ENCODE results near the gene LILRA5. TPM values are rescaled to one million over a fixed set of nuclear protein-coding genes. Genes with fewer than 3 reads are reported as not detected.
"Not testable (repeated sequence)": the region's sequence is repeated elsewhere in the genome, so short reads cannot be mapped to it uniquely, and the experiment has no call there.

Gene LILRA5
- polyA plus RNA-seq, 1 of the 3 experiments (the other 2 are of a cell fraction), result not detected

GRCh38 chr19:54273821-54274220 is 39.1 kb downstream of the LILRA5 start:
- WGBS (ENCODE audit: low lambda C conversion rate), result 20% methylated on average over 3 of the region's 3 CpGs
- peaks cover 57% of the 10 kb centered on the region for H3K27me3 ChIP-seq (ENCODE audit: insufficient read depth)
- no peaks in the 10 kb centered on the region for H3K9me2 ChIP-seq
- ChIA-PET CTCF (no interaction called here), POLR2A (no interaction called here)
- no peak overlapping the region for H3K27ac ChIP-seq (ENCODE audit: low read depth in 2 of 2, low read length in 1 of 2)
- no peak for DNase-seq
- H2AFZ ChIP-seq (ENCODE audit: low read depth), result no peak overlapping the region
- H3K9me3 ChIP-seq, result no peaks in the 10 kb centered on the region
- no peaks in the 10 kb centered on the region for H3K4me1 ChIP-seq (ENCODE audit: control insufficient read depth in 1 of 2, insufficient read depth in 2 of 2, low read depth in 1 of 2, low read length in 1 of 2)
- H3K36me3 ChIP-seq (replicated peaks in 1 of 2; ENCODE audit: control insufficient read depth in 1 of 2, insufficient read depth in 2 of 2, low read length in 1 of 2), result no peaks in the 10 kb centered on the region
- H3K4me3 ChIP-seq (ENCODE audit: low read depth in 2 of 2, low read length in 1 of 2), result no peak overlapping the region
- no peak for TF ChIP-seq IRF3 (IDR thresholded peaks at IDR 0.05; ENCODE audit: low read depth, low read length)
- no peak for TF ChIP-seq MAX (IDR thresholded peaks at IDR 0.05; ENCODE audit: low read depth)
- no peak for TF ChIP-seq JUND (IDR thresholded peaks at IDR 0.05)
- TF ChIP-seq MEF2A (IDR thresholded peaks at IDR 0.05; ENCODE audit: borderline replicate concordance, low read depth), result no peak
- no peak for TF ChIP-seq CHD2 (IDR thresholded peaks at IDR 0.05; ENCODE audit: low read length, partially characterized antibody)
- no peak for TF ChIP-seq YY1 (IDR thresholded peaks at IDR 0.05; ENCODE audit: low read depth)
- no peak for TF ChIP-seq TAF1 (IDR thresholded peaks at IDR 0.05; ENCODE audit: borderline replicate concordance, low read depth, low read length)
- no peak for TF ChIP-seq MXI1 (IDR thresholded peaks at IDR 0.05; ENCODE audit: low read depth, low read length)
- TF ChIP-seq CTCF (IDR thresholded peaks at IDR 0.05), result no peak
- no peak for TF ChIP-seq RFX5 (IDR thresholded peaks at IDR 0.05; ENCODE audit: low read length)
- no peaks in the 10 kb centered on the region for H3F3A ChIP-seq (replicated peaks; ENCODE audit: insufficient read depth)
- no peak overlapping the region for H3K4me2 ChIP-seq
- H4K20me1 ChIP-seq (ENCODE audit: insufficient read depth), result no peaks in the 10 kb centered on the region
- H3K9ac ChIP-seq, result no peak overlapping the region
- no peaks in the 10 kb centered on the region for H3K79me2 ChIP-seq (ENCODE audit: insufficient read depth)

- H3K27me3 ChIP-seq (ENCODE audit: insufficient read depth), result peaks cover 56% of the 10 kb centered on the region
- H3K27ac ChIP-seq (ENCODE audit: low read depth in 2 of 2, low read length in 1 of 2); H3K4me3 ChIP-seq (ENCODE audit: low read depth in 2 of 2, low read length in 1 of 2); H3F3A ChIP-seq (replicated peaks; ENCODE audit: insufficient read depth); H3K9me2 ChIP-seq; CTCF ChIA-PET; H3K36me3 ChIP-seq (replicated peaks in 1 of 2; ENCODE audit: control insufficient read depth in 1 of 2, insufficient read depth in 2 of 2, low read length in 1 of 2); H4K20me1 ChIP-seq (ENCODE audit: insufficient read depth); POLR2A ChIA-PET; H3K9ac ChIP-seq; H3K79me2 ChIP-seq (ENCODE audit: insufficient read depth); DNase-seq; H3K4me1 ChIP-seq (ENCODE audit: control insufficient read depth in 1 of 2, insufficient read depth in 2 of 2, low read depth in 1 of 2, low read length in 1 of 2); H3K4me2 ChIP-seq; H2AFZ ChIP-seq (ENCODE audit: low read depth); H3K9me3 ChIP-seq: not testable (repeated sequence)
- WGBS (ENCODE audit: low lambda C conversion rate), result 12% methylated on average over 5 of the region's 5 CpGs
These were observed 40.8 kb downstream of the LILRA5 start for GRCh38 chr19:54272181-54272580.

DNA sequence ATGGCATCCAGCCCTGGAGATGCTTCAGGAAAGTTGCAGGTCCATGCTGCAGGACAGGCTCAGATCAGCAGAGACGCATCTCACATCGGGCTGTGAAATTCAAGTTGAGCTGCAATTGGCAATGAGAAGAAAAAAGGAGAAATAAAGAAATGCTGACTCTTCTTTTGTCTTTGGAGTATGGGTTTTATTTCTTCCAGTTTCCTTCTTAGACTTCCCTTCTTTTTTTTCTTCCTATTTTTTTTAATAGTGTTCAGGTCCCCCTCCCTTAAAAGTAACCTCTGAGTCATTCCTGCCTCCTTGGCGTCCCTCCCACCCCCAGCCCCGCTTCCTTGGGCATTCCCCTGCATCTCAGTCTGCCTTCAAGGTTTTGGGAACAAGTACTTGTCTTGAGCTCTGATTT is 41.4 kb downstream of the LILRA5 start:
- POLR2A ChIA-PET; H3K36me3 ChIP-seq (replicated peaks in 1 of 2; ENCODE audit: control insufficient read depth in 1 of 2, insufficient read depth in 2 of 2, low read length in 1 of 2); H3K9ac ChIP-seq; H3K9me2 ChIP-seq; H3F3A ChIP-seq (replicated peaks; ENCODE audit: insufficient read depth); H3K4me3 ChIP-seq (ENCODE audit: low read depth in 2 of 2, low read length in 1 of 2); H3K9me3 ChIP-seq; H3K27ac ChIP-seq (ENCODE audit: low read depth in 2 of 2, low read length in 1 of 2); H3K4me2 ChIP-seq; H3K79me2 ChIP-seq (ENCODE audit: insufficient read depth); H2AFZ ChIP-seq (ENCODE audit: low read depth); H3K4me1 ChIP-seq (ENCODE audit: control insufficient read depth in 1 of 2, insufficient read depth in 2 of 2, low read depth in 1 of 2, low read length in 1 of 2); H4K20me1 ChIP-seq (ENCODE audit: insufficient read depth); DNase-seq: not testable (repeated sequence)
- CTCF ChIA-PET, result interaction anchor here (1.0 kb wide), 1 partner anchor 14 kb away, joined by 3 read pairs; no protein-coding TSS in a partner anchor
- peaks cover 56% of the 10 kb centered on the region for H3K27me3 ChIP-seq (ENCODE audit: insufficient read depth)
- WGBS (ENCODE audit: low lambda C conversion rate), result 1% methylated on average over 4 of the region's 4 CpGs

Measured in SK-N-SH (cell line).